HepG2 (cell line): Measurements from ENCODE around the gene SPATA33. TPM values are rescaled to one million over a fixed set of nuclear protein-coding genes. Genes with fewer than 3 reads are reported as not detected.
A peak's percentile ranks its signal among the peaks of the same experiment; 100 is the strongest.

ENCODE experiments used
- FOXO1 ChIP-seq: sonication (generic); formaldehyde crosslinking; IDR thresholded peaks from 2 replicates; pipeline ENCODE4 v1.4.0; 2020; ENCODE audit warnings: missing genetic modification reagents
- GPN1 ChIP-seq: sonication (generic); formaldehyde crosslinking; IDR thresholded peaks from 2 replicates; pipeline ENCODE4 v1.5.1; 2020; ENCODE audit warnings: missing genetic modification reagents, borderline replicate concordance
- HOXA3 ChIP-seq: sonication (generic); formaldehyde crosslinking; IDR thresholded peaks from 2 replicates; pipeline ENCODE4 v1.5.0; 2020; ENCODE audit warnings: missing genetic modification reagents
- JDP2 ChIP-seq: sonication (generic); formaldehyde crosslinking; IDR thresholded peaks from 2 replicates; pipeline ENCODE4 v1.8.1; 2022; ENCODE audit warnings: missing genetic modification reagents, borderline replicate concordance
- KDM3A ChIP-seq: IDR thresholded peaks from 2 replicates; pipeline ENCODE4 v1.6.1; 2018; ENCODE audit warnings: low read depth, missing compliant biosample characterization
- KMT2A ChIP-seq: sonication (generic); formaldehyde crosslinking; IDR thresholded peaks from 2 replicates; pipeline ENCODE4 v1.4.0; 2020; ENCODE audit warnings: missing genetic modification reagents
- MAFF ChIP-seq: IDR thresholded peaks from 2 replicates; pipeline ENCODE4 v1.6.1; 2011; ENCODE audit warnings: low read depth, low read length, improper control_type of control experiment
- MZF1 ChIP-seq: sonication (generic); formaldehyde crosslinking; IDR thresholded peaks from 2 replicates; pipeline ENCODE4 v1.8.1; 2023; ENCODE audit warnings: mild to moderate bottlenecking, missing genetic modification reagents, borderline replicate concordance
- NPAS2 ChIP-seq: sonication (generic); formaldehyde crosslinking; IDR thresholded peaks from 2 replicates; pipeline ENCODE4 v1.8.0; 2022; ENCODE audit warnings: mild to moderate bottlenecking, missing genetic modification reagents, borderline replicate concordance
- RCOR2 ChIP-seq: IDR thresholded peaks from 2 replicates; pipeline ENCODE4 v1.6.1; 2016; ENCODE audit warnings: missing biosample characterization, missing genetic modification reagents
- ZHX1 ChIP-seq: sonication (generic); formaldehyde crosslinking; IDR thresholded peaks from 2 replicates; pipeline ENCODE4 v1.8.1; 2022; ENCODE audit warnings: low read depth, mild to moderate bottlenecking, missing genetic modification reagents
- ZNF12 ChIP-seq: sonication (generic); formaldehyde crosslinking; IDR thresholded peaks from 2 replicates; pipeline ENCODE4 v1.5.0; 2020; ENCODE audit warnings: missing genetic modification reagents
- ZNF124 ChIP-seq: sonication (generic); formaldehyde crosslinking; IDR thresholded peaks from 2 replicates; pipeline ENCODE4 v1.4.0; 2020; ENCODE audit warnings: missing genetic modification reagents
- ZNF619 ChIP-seq: sonication (generic); formaldehyde crosslinking; IDR thresholded peaks from 2 replicates; pipeline ENCODE4 v1.4.0; 2020; ENCODE audit warnings: mild to moderate bottlenecking, missing genetic modification reagents
- ZNF878 ChIP-seq: sonication (generic); formaldehyde crosslinking; IDR thresholded peaks from 2 replicates; pipeline ENCODE4 v1.8.1; 2023; ENCODE audit warnings: mild to moderate bottlenecking, missing genetic modification reagents, moderate library complexity
- polyA plus RNA-seq, 8 experiments: library from polyadenylated mRNA; depleted of rRNA in 3 of 8; stranded (reverse) in 7 of 8; unstranded in 1 of 8; fragments of >200 nt; fragmentation: Illumina TruSeq in 4 of 8; extraction: Trizol in 4 of 8; gene quantifications; 2 replicates each; pipeline versions ENCODE4 v1.2.1 to v1.2.3, GENCODE V29; 2011 to 2016; ENCODE audit warnings: low read depth in 4 of 8, missing spikeins in 1 of 8, mixed read lengths in 1 of 8; ENCODE audit not compliant: insufficient read depth in 1 of 8
- total RNA-seq, 5 experiments: library from RNA; depleted of rRNA; stranded (reverse); fragments of >200 nt; fragmentation: Illumina TruSeq; extraction: Trizol; gene quantifications; 2 replicates each; pipeline ENCODE4 v1.2.3, GENCODE V29; 2016; ENCODE audit warnings: low read depth in 1 of 5
- TF ChIP-seq, protein P1 (sequence below): IDR thresholded peaks from 2 replicates; pipeline ENCODE4 v1.6.1; 2016; ENCODE audit warnings: low read depth, missing genetic modification reagents, missing compliant biosample characterization
- TF ChIP-seq, protein P2 (sequence below), 2 experiments: sonication (generic) in 1 of 2; formaldehyde crosslinking in 1 of 2; IDR thresholded peaks; 2 replicates each; pipeline versions ENCODE4 v1.4.0 to v1.6.1; 2016 to 2020; ENCODE audit warnings: borderline replicate concordance in 1 of 2, low read depth in 1 of 2, mild to moderate bottlenecking in 1 of 2, missing genetic modification reagents in 1 of 2

Gene SPATA33
- total and polyA plus RNA-seq, 2 of the 13 experiments (the other 11 are each of a cell fraction or from before 2014, with no cell fraction given) = 5.7 to 11.0 TPM

DNA sequence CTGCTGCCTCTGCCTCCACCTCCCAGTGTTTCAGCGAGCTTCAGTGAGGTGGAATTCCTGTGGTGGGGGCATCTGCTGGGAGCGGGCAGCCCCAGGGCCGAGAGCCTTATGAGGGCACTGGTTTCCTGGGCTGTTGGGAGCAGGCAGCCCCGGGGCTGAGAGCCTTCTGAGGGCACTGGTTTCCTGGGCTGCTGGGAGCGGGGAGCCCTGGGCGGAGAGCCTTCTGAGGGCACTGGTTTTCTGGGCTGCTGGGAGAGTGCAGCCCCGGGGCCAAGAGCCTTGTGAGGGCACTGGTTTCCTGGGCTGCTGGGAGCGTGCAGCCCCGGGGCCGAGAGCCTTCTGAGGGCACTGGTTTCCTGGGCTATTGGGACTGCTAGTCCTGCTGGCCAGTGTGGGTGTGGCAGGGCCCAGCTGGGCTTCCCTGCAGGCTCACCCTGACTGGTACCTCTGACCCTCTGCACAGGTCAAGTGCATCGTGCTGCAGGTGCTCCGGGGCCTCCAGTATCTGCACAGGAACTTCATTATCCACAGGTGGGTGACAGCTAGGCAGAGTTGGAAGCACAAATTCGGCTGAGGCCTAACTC is 34.4 kb downstream of the SPATA33 start (continued):
- TF ChIP-seq, protein P1, sequence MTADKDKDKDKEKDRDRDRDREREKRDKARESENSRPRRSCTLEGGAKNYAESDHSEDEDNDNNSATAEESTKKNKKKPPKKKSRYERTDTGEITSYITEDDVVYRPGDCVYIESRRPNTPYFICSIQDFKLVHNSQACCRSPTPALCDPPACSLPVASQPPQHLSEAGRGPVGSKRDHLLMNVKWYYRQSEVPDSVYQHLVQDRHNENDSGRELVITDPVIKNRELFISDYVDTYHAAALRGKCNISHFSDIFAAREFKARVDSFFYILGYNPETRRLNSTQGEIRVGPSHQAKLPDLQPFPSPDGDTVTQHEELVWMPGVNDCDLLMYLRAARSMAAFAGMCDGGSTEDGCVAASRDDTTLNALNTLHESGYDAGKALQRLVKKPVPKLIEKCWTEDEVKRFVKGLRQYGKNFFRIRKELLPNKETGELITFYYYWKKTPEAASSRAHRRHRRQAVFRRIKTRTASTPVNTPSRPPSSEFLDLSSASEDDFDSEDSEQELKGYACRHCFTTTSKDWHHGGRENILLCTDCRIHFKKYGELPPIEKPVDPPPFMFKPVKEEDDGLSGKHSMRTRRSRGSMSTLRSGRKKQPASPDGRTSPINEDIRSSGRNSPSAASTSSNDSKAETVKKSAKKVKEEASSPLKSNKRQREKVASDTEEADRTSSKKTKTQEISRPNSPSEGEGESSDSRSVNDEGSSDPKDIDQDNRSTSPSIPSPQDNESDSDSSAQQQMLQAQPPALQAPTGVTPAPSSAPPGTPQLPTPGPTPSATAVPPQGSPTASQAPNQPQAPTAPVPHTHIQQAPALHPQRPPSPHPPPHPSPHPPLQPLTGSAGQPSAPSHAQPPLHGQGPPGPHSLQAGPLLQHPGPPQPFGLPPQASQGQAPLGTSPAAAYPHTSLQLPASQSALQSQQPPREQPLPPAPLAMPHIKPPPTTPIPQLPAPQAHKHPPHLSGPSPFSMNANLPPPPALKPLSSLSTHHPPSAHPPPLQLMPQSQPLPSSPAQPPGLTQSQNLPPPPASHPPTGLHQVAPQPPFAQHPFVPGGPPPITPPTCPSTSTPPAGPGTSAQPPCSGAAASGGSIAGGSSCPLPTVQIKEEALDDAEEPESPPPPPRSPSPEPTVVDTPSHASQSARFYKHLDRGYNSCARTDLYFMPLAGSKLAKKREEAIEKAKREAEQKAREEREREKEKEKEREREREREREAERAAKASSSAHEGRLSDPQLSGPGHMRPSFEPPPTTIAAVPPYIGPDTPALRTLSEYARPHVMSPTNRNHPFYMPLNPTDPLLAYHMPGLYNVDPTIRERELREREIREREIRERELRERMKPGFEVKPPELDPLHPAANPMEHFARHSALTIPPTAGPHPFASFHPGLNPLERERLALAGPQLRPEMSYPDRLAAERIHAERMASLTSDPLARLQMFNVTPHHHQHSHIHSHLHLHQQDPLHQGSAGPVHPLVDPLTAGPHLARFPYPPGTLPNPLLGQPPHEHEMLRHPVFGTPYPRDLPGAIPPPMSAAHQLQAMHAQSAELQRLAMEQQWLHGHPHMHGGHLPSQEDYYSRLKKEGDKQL (CRISPR knock-in tag) = no peak
- TF ChIP-seq, protein P2, sequence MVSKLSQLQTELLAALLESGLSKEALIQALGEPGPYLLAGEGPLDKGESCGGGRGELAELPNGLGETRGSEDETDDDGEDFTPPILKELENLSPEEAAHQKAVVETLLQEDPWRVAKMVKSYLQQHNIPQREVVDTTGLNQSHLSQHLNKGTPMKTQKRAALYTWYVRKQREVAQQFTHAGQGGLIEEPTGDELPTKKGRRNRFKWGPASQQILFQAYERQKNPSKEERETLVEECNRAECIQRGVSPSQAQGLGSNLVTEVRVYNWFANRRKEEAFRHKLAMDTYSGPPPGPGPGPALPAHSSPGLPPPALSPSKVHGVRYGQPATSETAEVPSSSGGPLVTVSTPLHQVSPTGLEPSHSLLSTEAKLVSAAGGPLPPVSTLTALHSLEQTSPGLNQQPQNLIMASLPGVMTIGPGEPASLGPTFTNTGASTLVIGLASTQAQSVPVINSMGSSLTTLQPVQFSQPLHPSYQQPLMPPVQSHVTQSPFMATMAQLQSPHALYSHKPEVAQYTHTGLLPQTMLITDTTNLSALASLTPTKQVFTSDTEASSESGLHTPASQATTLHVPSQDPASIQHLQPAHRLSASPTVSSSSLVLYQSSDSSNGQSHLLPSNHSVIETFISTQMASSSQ (IDR thresholded peaks at IDR 0.05; ENCODE audit: low read depth) = no peak
- TF ChIP-seq, protein P2 (CRISPR knock-in tag; IDR thresholded peaks at IDR 0.05; ENCODE audit: borderline replicate concordance) = no peak
- 0 out of 2 replicates have a peak, but pooled peaks have one; percentile 34 for TF ChIP-seq ZNF619 (CRISPR knock-in tag)
- no peak for TF ChIP-seq MZF1 (CRISPR knock-in tag)
- no peak for TF ChIP-seq JDP2 (CRISPR knock-in tag)
- no peak for TF ChIP-seq KDM3A (CRISPR knock-in tag)
- TF ChIP-seq ZNF878 (CRISPR knock-in tag) = no peak
- no peak for TF ChIP-seq MAFF
- TF ChIP-seq ZNF124 (CRISPR knock-in tag) = no peak
- no peak for TF ChIP-seq GPN1 (CRISPR knock-in tag)
- TF ChIP-seq RCOR2 (CRISPR knock-in tag) = no peak
- TF ChIP-seq ZNF12 (CRISPR knock-in tag) = no peak
- TF ChIP-seq FOXO1 = no peak
- TF ChIP-seq ZHX1 (CRISPR knock-in tag) = no peak
- no peak for TF ChIP-seq NPAS2 (CRISPR knock-in tag)
- TF ChIP-seq KMT2A (CRISPR knock-in tag) = no peak
- TF ChIP-seq HOXA3 = no peak; the same call in 1 of the 2 replicates
